Measurements from ENCODE around the gene CNOT2. TPM values are rescaled to one million over a fixed set of nuclear protein-coding genes. Genes with fewer than 3 reads are reported as not detected.

The CNOT2 gene
- polyA plus RNA-seq (2013) = 123 and 125 TPM in 2 replicates

- Histone ChIP-seq H3K4me3 (ENCODE audit: low read depth, low read length) (peak within 1 kb of the TSS; percentile 99), H2AK5ac (ENCODE audit: low read length) (peak within 1 kb of the TSS; percentile 6), H3K4ac (ENCODE audit: low read depth, low read length) (peak within 1 kb of the TSS; percentile 89), H3K36me3 (ENCODE audit: control insufficient read depth in 1 of 2, insufficient read depth in 2 of 2, low read length in 2 of 2) (no peaks in the 10 kb centered on the region), H2BK12ac (ENCODE audit: low read length) (no peak within 1 kb of the TSS), H4K12ac (ENCODE audit: low read depth, low read length) (peak within 1 kb of the TSS; percentile 82), H3K27me3 (ENCODE audit: insufficient read depth, low read length) (no peaks in the 10 kb centered on the region), H3K14ac (ENCODE audit: low read length) (peak within 1 kb of the TSS; percentile 91), H2AFZ (ENCODE audit: insufficient read depth, low read length, poor library complexity) (peak within 1 kb of the TSS; percentile 90), H3K79me2 (ENCODE audit: control insufficient read depth, insufficient read depth, low read length, poor library complexity) (peaks cover 10% of the 10 kb centered on the region), H3K4me2 (ENCODE audit: low read length) (peak within 1 kb of the TSS; percentile 84), H3K4me1 (ENCODE audit: control insufficient read depth in 1 of 2, insufficient read depth in 2 of 2, low read length in 2 of 2) (no peaks in the 10 kb centered on the region), H4K8ac (ENCODE audit: low read depth, low read length) (peak within 1 kb of the TSS; percentile 92), H3K9me3 (ENCODE audit: insufficient read depth, low read depth, low read length) (no peaks in the 10 kb centered on the region), H3K18ac (ENCODE audit: low read length) (peak within 1 kb of the TSS; percentile 96), H3K27ac (ENCODE audit: low read depth, low read length) (peak within 1 kb of the TSS; percentile 90), H2BK5ac (ENCODE audit: low read depth, low read length, poor library complexity) (peak within 1 kb of the TSS; percentile 84), H3K23ac (ENCODE audit: low read length) (peak within 1 kb of the TSS; percentile 22), H2BK120ac (ENCODE audit: insufficient read depth, low read length, poor library complexity) (peak within 1 kb of the TSS; percentile 83), H4K91ac (ENCODE audit: low read depth, low read length) (peak within 1 kb of the TSS; percentile 89), H3K79me1 (ENCODE audit: low read length) (peaks cover 12% of the 10 kb centered on the region), H3K9ac (ENCODE audit: low read length) (peak within 1 kb of the TSS; percentile 99)
- DNase-seq = peak; percentile 80 to 85
- WGBS (ENCODE audit: extremely low coverage, insufficient coverage, insufficient read length) = no CpG with 5 or more reads among the region's 64 CpGs
These were observed at the start of gene CNOT2 for GRCh38 chr12:70242695-70243509. Gene CNOT2, plus strand, starts transcription at chr12:70243433. Its CDS starts 34,794 bp downstream, at chr12:70278227.

GRCh38 chr12:70194076-70194475, 49.2 kb upstream of the CNOT2 start:
- Histone ChIP-seq H4K12ac (ENCODE audit: low read depth, low read length) (no peak overlapping the region), H3K18ac (ENCODE audit: low read length) (no peak overlapping the region), H2AFZ (ENCODE audit: insufficient read depth, low read length, poor library complexity) (no peak overlapping the region), H3K36me3 (ENCODE audit: control insufficient read depth in 1 of 2, insufficient read depth in 2 of 2, low read length in 2 of 2) (no peaks in the 10 kb centered on the region), H3K14ac (ENCODE audit: low read length) (no peak overlapping the region), H3K4ac (ENCODE audit: low read depth, low read length) (no peak overlapping the region), H3K4me3 (ENCODE audit: low read depth, low read length) (no peak overlapping the region), H2AK5ac (ENCODE audit: low read length) (no peak overlapping the region), H3K4me2 (ENCODE audit: low read length) (no peak overlapping the region), H3K79me2 (ENCODE audit: control insufficient read depth, insufficient read depth, low read length, poor library complexity) (no peaks in the 10 kb centered on the region), H3K27ac (ENCODE audit: low read depth, low read length) (no peak overlapping the region), H3K27me3 (ENCODE audit: insufficient read depth, low read length) (no peaks in the 10 kb centered on the region), H2BK12ac (ENCODE audit: low read length) (no peak overlapping the region), H3K9ac (ENCODE audit: low read length) (no peak overlapping the region), H2BK120ac (ENCODE audit: insufficient read depth, low read length, poor library complexity) (no peak overlapping the region), H4K91ac (ENCODE audit: low read depth, low read length) (no peak overlapping the region), H2BK5ac (ENCODE audit: low read depth, low read length, poor library complexity) (no peak overlapping the region), H3K79me1 (ENCODE audit: low read length) (no peaks in the 10 kb centered on the region), H3K9me3 (ENCODE audit: insufficient read depth, low read depth, low read length) (no peaks in the 10 kb centered on the region), H3K4me1 (ENCODE audit: control insufficient read depth in 1 of 2, insufficient read depth in 2 of 2, low read length in 2 of 2) (no peaks in the 10 kb centered on the region), H4K8ac (ENCODE audit: low read depth, low read length) (no peak overlapping the region), H3K23ac (ENCODE audit: low read length) (no peak overlapping the region)
- DNase-seq = no peak

GRCh38 chr12:70196811-70197281, 46.4 kb upstream of the CNOT2 start:
- no peaks in the 10 kb centered on the region for H3K27me3 ChIP-seq (ENCODE audit: insufficient read depth, low read length)
- no peak for DNase-seq
- no peak overlapping the region for H3K4me2 ChIP-seq (ENCODE audit: low read length)
- H3K23ac ChIP-seq (ENCODE audit: low read length) = no peak overlapping the region
- H3K79me1 ChIP-seq (ENCODE audit: low read length) = no peaks in the 10 kb centered on the region
- no peak overlapping the region for H2BK12ac ChIP-seq (ENCODE audit: low read length)
- no peak overlapping the region for H4K12ac ChIP-seq (ENCODE audit: low read depth, low read length)
- H3K4ac ChIP-seq (ENCODE audit: low read depth, low read length) = no peak overlapping the region
- H2BK5ac ChIP-seq (ENCODE audit: low read depth, low read length, poor library complexity) = no peak overlapping the region
- H3K9ac ChIP-seq (ENCODE audit: low read length) = no peak overlapping the region
- no peak overlapping the region for H2BK120ac ChIP-seq (ENCODE audit: insufficient read depth, low read length, poor library complexity)
- H3K27ac ChIP-seq (ENCODE audit: low read depth, low read length) = no peak overlapping the region
- H3K9me3 ChIP-seq (ENCODE audit: insufficient read depth, low read depth, low read length) = no peaks in the 10 kb centered on the region
- no peaks in the 10 kb centered on the region for H3K4me1 ChIP-seq (ENCODE audit: control insufficient read depth in 1 of 2, insufficient read depth in 2 of 2, low read length in 2 of 2)
- H2AFZ ChIP-seq (ENCODE audit: insufficient read depth, low read length, poor library complexity) = no peak overlapping the region
- no peaks in the 10 kb centered on the region for H3K36me3 ChIP-seq (ENCODE audit: control insufficient read depth in 1 of 2, insufficient read depth in 2 of 2, low read length in 2 of 2)
- H2AK5ac ChIP-seq (ENCODE audit: low read length) = no peak overlapping the region
- H3K4me3 ChIP-seq (ENCODE audit: low read depth, low read length) = no peak overlapping the region
- no peak overlapping the region for H3K18ac ChIP-seq (ENCODE audit: low read length)
- WGBS (ENCODE audit: extremely low coverage, insufficient coverage, insufficient read length) = no CpG with 5 or more reads among the region's 1 CpG
- no peak overlapping the region for H4K91ac ChIP-seq (ENCODE audit: low read depth, low read length)
- no peaks in the 10 kb centered on the region for H3K79me2 ChIP-seq (ENCODE audit: control insufficient read depth, insufficient read depth, low read length, poor library complexity)
- no peak overlapping the region for H3K14ac ChIP-seq (ENCODE audit: low read length)
- no peak overlapping the region for H4K8ac ChIP-seq (ENCODE audit: low read depth, low read length)

- no peak overlapping the region for H2AFZ ChIP-seq (ENCODE audit: insufficient read depth, low read length, poor library complexity)
- H4K8ac ChIP-seq (ENCODE audit: low read depth, low read length) = no peak overlapping the region
- no peaks in the 10 kb centered on the region for H3K9me3 ChIP-seq (ENCODE audit: insufficient read depth, low read depth, low read length)
- no peak overlapping the region for H2BK120ac ChIP-seq (ENCODE audit: insufficient read depth, low read length, poor library complexity)
- no peak overlapping the region for H3K23ac ChIP-seq (ENCODE audit: low read length)
- DNase-seq = no peak
- H4K91ac ChIP-seq (ENCODE audit: low read depth, low read length) = no peak overlapping the region
- no peak overlapping the region for H3K4ac ChIP-seq (ENCODE audit: low read depth, low read length)
- no peak overlapping the region for H3K27ac ChIP-seq (ENCODE audit: low read depth, low read length)
- H2BK12ac ChIP-seq (ENCODE audit: low read length) = no peak overlapping the region
- no peaks in the 10 kb centered on the region for H3K79me2 ChIP-seq (ENCODE audit: control insufficient read depth, insufficient read depth, low read length, poor library complexity)
- no peak overlapping the region for H3K4me3 ChIP-seq (ENCODE audit: low read depth, low read length)
- H3K18ac ChIP-seq (ENCODE audit: low read length) = no peak overlapping the region
- no peak overlapping the region for H3K14ac ChIP-seq (ENCODE audit: low read length)
- H2AK5ac ChIP-seq (ENCODE audit: low read length) = no peak overlapping the region
- H3K27me3 ChIP-seq (ENCODE audit: insufficient read depth, low read length) = no peaks in the 10 kb centered on the region
- H2BK5ac ChIP-seq (ENCODE audit: low read depth, low read length, poor library complexity) = no peak overlapping the region
- H3K79me1 ChIP-seq (ENCODE audit: low read length) = no peaks in the 10 kb centered on the region
- H3K4me1 ChIP-seq (ENCODE audit: control insufficient read depth in 1 of 2, insufficient read depth in 2 of 2, low read length in 2 of 2) = no peaks in the 10 kb centered on the region
- H3K36me3 ChIP-seq (ENCODE audit: control insufficient read depth in 1 of 2, insufficient read depth in 2 of 2, low read length in 2 of 2) = no peaks in the 10 kb centered on the region
- H3K9ac ChIP-seq (ENCODE audit: low read length) = no peak overlapping the region
- H4K12ac ChIP-seq (ENCODE audit: low read depth, low read length) = no peak overlapping the region
- H3K4me2 ChIP-seq (ENCODE audit: low read length) = no peak overlapping the region
These were observed 45.9 kb upstream of the CNOT2 start for GRCh38 chr12:70197345-70197744.
